ENCODE measurements around the gene KLHL29. TPM values are rescaled to one million over a fixed set of nuclear protein-coding genes. Genes with fewer than 3 reads are reported as not detected.

KLHL29 gene
- total and polyA plus RNA-seq, 10 of the 15 experiments (the other 5 are each of a cell fraction or from before 2014, with no cell fraction given): 1.4 to 19.5 (median 6.1) TPM

DNA sequence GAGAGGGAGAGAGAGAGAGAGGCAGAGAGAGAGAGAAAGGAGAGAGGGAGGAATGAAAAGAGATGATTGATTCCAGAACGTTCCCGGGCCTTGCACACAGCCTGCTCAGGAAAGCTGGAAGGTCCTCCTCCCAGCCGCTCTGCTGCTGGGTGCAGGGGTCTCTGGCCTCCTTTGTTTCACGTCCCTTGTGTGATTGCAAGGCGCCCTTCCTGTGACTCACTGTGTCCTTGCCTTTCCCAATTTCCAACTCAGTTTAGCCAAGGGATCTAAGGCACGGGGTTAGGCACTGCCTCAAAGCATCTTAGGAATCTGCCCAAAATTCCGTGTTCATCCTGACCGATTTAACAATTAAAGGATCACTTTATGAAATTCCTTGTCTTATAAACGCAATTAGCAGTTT, 221.2 kb downstream of the KLHL29 start:
- H4K20me1 ChIP-seq (ENCODE audit: control insufficient read depth, insufficient read depth): no peaks in the 10 kb centered on the region
- no peaks in the 10 kb centered on the region for H3K4me1 ChIP-seq (ENCODE audit: control insufficient read depth, insufficient read depth, low read length)
- ATAC-seq: no peak
- no peak overlapping the region for H3K9ac ChIP-seq (ENCODE audit: control insufficient read depth, insufficient read depth, low read length)
- ChIA-PET SMC1A (ENCODE audit: uncharacterized antibody, unreplicated experiment) (no interaction called here), RAD21 (ENCODE audit: unreplicated experiment) (no interaction called here), POLR2A (no interaction called here), CTCF (no interaction called here)
- TF ChIP-seq HDAC6 (IDR thresholded peaks at IDR 0.05; ENCODE audit: unreplicated experiment) (no peak), RUNX3 (IDR thresholded peaks at IDR 0.05; ENCODE audit: low read length) (no peak), EGR1 (IDR thresholded peaks at IDR 0.05; ENCODE audit: borderline replicate concordance in 1 of 2, low read depth in 2 of 2, low read length in 2 of 2) (no peak), ZSCAN29 (IDR thresholded peaks at IDR 0.05) (no peak), NBN (IDR thresholded peaks at IDR 0.05) (no peak), BCL11A (IDR thresholded peaks at IDR 0.05; ENCODE audit: low read depth, low read length) (no peak), CHD4 (IDR thresholded peaks at IDR 0.05) (no peak), ESRRA (IDR thresholded peaks at IDR 0.05; ENCODE audit: low read length) (no peak), ETV6 (conservative IDR thresholded peaks at IDR 0.05 in 1 of 2, IDR thresholded peaks at IDR 0.05 in 1 of 2; ENCODE audit: borderline replicate concordance in 1 of 2, low read depth in 1 of 2) (no peak), ZNF384 (IDR thresholded peaks at IDR 0.05; ENCODE audit: borderline replicate concordance, low read depth, low read length) (no peak), FOXK2 (IDR thresholded peaks at IDR 0.05) (no peak), SMARCA5 (IDR thresholded peaks at IDR 0.05) (no peak), RBBP5 (conservative IDR thresholded peaks at IDR 0.05) (no peak), POU2F2 (IDR thresholded peaks at IDR 0.05; ENCODE audit: borderline replicate concordance, low read depth, low read length) (no peak), SMAD1 (IDR thresholded peaks at IDR 0.05; ENCODE audit: low read depth, partially characterized antibody) (no peak)
- TF ChIP-seq, protein P1, sequence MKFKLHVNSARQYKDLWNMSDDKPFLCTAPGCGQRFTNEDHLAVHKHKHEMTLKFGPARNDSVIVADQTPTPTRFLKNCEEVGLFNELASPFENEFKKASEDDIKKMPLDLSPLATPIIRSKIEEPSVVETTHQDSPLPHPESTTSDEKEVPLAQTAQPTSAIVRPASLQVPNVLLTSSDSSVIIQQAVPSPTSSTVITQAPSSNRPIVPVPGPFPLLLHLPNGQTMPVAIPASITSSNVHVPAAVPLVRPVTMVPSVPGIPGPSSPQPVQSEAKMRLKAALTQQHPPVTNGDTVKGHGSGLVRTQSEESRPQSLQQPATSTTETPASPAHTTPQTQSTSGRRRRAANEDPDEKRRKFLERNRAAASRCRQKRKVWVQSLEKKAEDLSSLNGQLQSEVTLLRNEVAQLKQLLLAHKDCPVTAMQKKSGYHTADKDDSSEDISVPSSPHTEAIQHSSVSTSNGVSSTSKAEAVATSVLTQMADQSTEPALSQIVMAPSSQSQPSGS (IDR thresholded peaks at IDR 0.05; ENCODE audit: low read length): no peak
- TF ChIP-seq, protein P2, sequence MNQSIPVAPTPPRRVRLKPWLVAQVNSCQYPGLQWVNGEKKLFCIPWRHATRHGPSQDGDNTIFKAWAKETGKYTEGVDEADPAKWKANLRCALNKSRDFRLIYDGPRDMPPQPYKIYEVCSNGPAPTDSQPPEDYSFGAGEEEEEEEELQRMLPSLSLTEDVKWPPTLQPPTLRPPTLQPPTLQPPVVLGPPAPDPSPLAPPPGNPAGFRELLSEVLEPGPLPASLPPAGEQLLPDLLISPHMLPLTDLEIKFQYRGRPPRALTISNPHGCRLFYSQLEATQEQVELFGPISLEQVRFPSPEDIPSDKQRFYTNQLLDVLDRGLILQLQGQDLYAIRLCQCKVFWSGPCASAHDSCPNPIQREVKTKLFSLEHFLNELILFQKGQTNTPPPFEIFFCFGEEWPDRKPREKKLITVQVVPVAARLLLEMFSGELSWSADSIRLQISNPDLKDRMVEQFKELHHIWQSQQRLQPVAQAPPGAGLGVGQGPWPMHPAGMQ (IDR thresholded peaks at IDR 0.05; ENCODE audit: borderline replicate concordance): no peak
- no peaks in the 10 kb centered on the region for H3K27me3 ChIP-seq (replicated peaks in 1 of 2; ENCODE audit: control insufficient read depth in 2 of 2, insufficient read depth in 2 of 2, low read length in 1 of 2)
- no peak overlapping the region for H2AFZ ChIP-seq (ENCODE audit: control insufficient read depth, low read depth, low read length)
- BruUV-seq (replicated peaks): no TSS peak
- no peak for FAIRE-seq
- in situ Hi-C loops (cut with MboI): no loop called here
- H3K4me3 ChIP-seq: no peak overlapping the region
- H3K36me3 ChIP-seq (ENCODE audit: control insufficient read depth in 2 of 2, insufficient read depth in 2 of 2, low read length in 1 of 2): no peaks in the 10 kb centered on the region; a peak in 2 of 4 replicates
- WGBS (ENCODE audit: insufficient coverage, insufficient replicate concordance, low lambda C conversion rate, missing lambda C conversion rate): 83% methylated on average over 8 of the region's 9 CpGs
- H3K27ac ChIP-seq (ENCODE audit: control insufficient read depth, insufficient read depth): no peak overlapping the region
- peaks cover 4% of the 10 kb centered on the region; the same call in 1 of the 3 replicates for H3K9me3 ChIP-seq (replicated peaks; ENCODE audit: control insufficient read depth, insufficient read depth, low read length)
- no peak overlapping the region for H3K4me2 ChIP-seq (ENCODE audit: control insufficient read depth, insufficient read depth)
- no peaks in the 10 kb centered on the region for H3K79me2 ChIP-seq (ENCODE audit: control insufficient read depth, insufficient read depth, low read length)
- intact Hi-C loops (cut with micrococcal nuclease; ENCODE audit: unreplicated experiment): no loop called here
- no peak for DNase-seq (ENCODE audit: low read depth, low spot score)
